Osteocyte (in vitro differentiated cells): ENCODE results near the gene BET1. TPM values are rescaled to one million over a fixed set of nuclear protein-coding genes. Genes with fewer than 3 reads are reported as not detected.

Experiments
- DNase-seq: peaks from one replicate; pipeline ENCODE4 v3.0.0; 2021; ENCODE audit warnings: mixed read lengths; ENCODE audit not compliant: unreplicated experiment; ENCODE audit errors: extremely low spot score
- H3K27ac Mint-ChIP-seq: one replicate; pipeline ENCODE4 v1.8.0; 2021; ENCODE audit warnings: mild to moderate bottlenecking, mixed read lengths; ENCODE audit not compliant: unreplicated experiment
- H3K27me3 Mint-ChIP-seq: one replicate; pipeline ENCODE4 v1.8.0; 2021; ENCODE audit warnings: mixed read lengths; ENCODE audit not compliant: unreplicated experiment
- H3K36me3 Mint-ChIP-seq: one replicate; pipeline ENCODE4 v1.8.0; 2021; ENCODE audit warnings: mixed read lengths; ENCODE audit not compliant: unreplicated experiment
- H3K4me1 Mint-ChIP-seq: one replicate; pipeline ENCODE4 v1.8.0; 2021; ENCODE audit warnings: mixed read lengths; ENCODE audit not compliant: unreplicated experiment
- H3K4me3 Mint-ChIP-seq: one replicate; pipeline ENCODE4 v1.8.0; 2021; ENCODE audit warnings: mild to moderate bottlenecking, moderate library complexity, mixed read lengths; ENCODE audit not compliant: unreplicated experiment
- H3K9me3 Mint-ChIP-seq: one replicate; pipeline ENCODE4 v1.8.0; 2021; ENCODE audit warnings: mixed read lengths; ENCODE audit not compliant: unreplicated experiment
- CTCF ChIP-seq: fragments of 200-600 bp; sonication (generic); IDR thresholded peaks from 2 replicates; pipeline ENCODE4 v1.5.0; 2021; ENCODE audit warnings: antibody characterized with exemption, mild to moderate bottlenecking, moderate library complexity
- total RNA-seq: library from RNA; stranded (reverse); gene quantifications from 2 replicates; pipeline ENCODE4 v1.2.1, GENCODE V29; 2021

The BET1 gene
- total RNA-seq, 1 donor from 2014 or later: 29.3 TPM

DNA sequence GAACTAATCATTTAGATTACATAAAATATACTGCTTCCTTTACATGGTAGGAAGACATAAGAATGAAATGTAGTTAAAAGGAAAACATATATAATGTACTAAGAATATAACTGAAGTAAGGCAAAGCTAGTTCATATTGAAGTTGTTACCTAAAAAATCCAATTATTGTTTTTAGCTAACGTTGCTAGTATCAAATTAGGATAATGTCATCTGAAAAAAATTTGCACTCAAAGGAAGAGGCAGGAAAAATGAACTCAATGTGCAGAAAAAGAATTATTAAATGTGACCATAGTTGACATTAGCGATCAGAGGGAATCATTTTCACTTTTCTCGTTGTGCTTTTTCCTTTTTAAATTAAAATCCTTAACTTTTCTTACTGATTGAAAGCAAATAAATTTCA is 1.6 kb upstream of the BET1 start:
- H3K9me3 Mint-ChIP-seq: no peaks in the 10 kb centered on the region
- H3K27ac Mint-ChIP-seq: no peak overlapping the region
- no peaks in the 10 kb centered on the region for H3K36me3 Mint-ChIP-seq
- H3K4me3 Mint-ChIP-seq: no peak overlapping the region
- H3K4me1 Mint-ChIP-seq: peaks cover 30% of the 10 kb centered on the region
- H3K27me3 Mint-ChIP-seq: peaks cover 14% of the 10 kb centered on the region
- no peak for TF ChIP-seq CTCF
- DNase-seq: no peak

DNA sequence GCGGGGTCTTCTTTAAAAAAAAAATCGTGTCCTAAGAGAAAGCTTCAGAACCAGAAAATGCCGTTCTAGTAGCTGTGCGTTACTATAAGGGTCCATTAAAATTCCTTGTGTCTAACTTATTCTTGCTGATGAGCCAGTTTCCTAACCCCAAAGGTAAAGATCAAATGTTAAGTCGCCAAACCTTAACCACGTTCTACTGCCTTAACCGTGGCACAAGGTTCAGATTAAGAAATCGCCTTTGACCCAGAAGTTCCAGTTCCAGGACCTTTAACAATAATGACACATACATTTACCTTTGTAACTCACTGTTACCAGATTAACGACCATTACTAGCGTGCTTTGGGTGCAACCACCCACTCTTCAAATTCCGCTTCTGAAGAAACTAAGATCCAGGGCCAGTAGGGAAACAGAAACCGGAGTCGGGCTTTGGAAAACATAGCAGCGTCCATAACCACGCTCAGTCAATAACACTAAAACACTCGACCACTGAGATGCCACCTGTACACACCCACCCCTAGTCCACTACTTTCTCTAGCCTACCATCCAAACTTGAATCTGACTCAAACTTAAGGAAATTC is 620 bp downstream of the BET1 start:
- Mint-ChIP-seq H3K9me3 (no peaks in the 10 kb centered on the region), H3K27me3 (peaks cover 14% of the 10 kb centered on the region), H3K36me3 (peaks cover 12% of the 10 kb centered on the region), H3K27ac (peak overlapping the region; percentile 99), H3K4me1 (peaks cover 40% of the 10 kb centered on the region), H3K4me3 (peak overlapping the region; percentile 98)
- TF ChIP-seq CTCF: no peak
- DNase-seq: no peak

DNA sequence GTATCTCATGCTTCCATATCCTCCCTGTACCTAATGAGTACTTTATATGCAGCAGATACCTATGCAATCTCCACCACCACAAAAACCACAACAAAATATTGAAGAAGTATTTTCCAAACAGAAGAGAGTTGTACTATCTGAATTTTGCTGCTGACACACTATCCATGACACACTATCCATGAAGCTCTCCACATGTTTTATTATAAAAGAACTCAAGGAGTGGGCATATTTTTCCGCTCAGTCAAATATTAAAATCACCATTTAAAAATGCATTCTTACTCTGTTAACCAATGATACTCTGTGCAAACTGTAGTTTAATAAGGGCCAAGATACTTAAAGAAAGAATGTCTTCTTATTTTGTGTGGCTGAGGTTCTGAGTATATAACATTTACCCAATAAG is 2.8 kb downstream of the BET1 start:
- Mint-ChIP-seq H3K4me3 (no peak overlapping the region), H3K9me3 (no peaks in the 10 kb centered on the region), H3K27me3 (peaks cover 4% of the 10 kb centered on the region), H3K4me1 (peaks cover 43% of the 10 kb centered on the region), H3K36me3 (peaks cover 25% of the 10 kb centered on the region), H3K27ac (no peak overlapping the region)
- DNase-seq: no peak
- no peak for TF ChIP-seq CTCF

DNA sequence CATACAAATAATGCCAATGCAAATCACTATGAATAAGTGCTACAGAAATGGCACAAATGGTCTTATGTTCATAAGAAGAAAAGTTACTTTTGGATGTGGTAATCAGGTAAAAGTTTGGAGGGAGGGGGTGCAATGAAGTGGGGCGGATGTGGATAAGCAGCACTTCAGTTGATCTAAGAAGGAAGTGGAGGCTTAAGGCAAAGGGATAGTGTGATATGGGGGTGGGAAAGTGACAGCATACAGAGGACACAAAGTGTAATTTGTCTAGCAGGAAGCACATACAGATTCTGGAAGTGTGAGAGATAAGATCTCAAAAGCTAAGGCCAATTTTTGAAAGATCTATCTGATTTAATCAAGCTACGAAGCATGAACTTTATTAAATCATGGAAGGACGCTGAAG is 6.3 kb downstream of the BET1 start:
- no peaks in the 10 kb centered on the region for H3K27me3 Mint-ChIP-seq
- H3K4me3 Mint-ChIP-seq: no peak overlapping the region
- H3K4me1 Mint-ChIP-seq: peaks cover 32% of the 10 kb centered on the region
- no peak for DNase-seq
- TF ChIP-seq CTCF: no peak
- H3K36me3 Mint-ChIP-seq: peaks cover 50% of the 10 kb centered on the region
- H3K27ac Mint-ChIP-seq: no peak overlapping the region
- no peaks in the 10 kb centered on the region for H3K9me3 Mint-ChIP-seq

DNA sequence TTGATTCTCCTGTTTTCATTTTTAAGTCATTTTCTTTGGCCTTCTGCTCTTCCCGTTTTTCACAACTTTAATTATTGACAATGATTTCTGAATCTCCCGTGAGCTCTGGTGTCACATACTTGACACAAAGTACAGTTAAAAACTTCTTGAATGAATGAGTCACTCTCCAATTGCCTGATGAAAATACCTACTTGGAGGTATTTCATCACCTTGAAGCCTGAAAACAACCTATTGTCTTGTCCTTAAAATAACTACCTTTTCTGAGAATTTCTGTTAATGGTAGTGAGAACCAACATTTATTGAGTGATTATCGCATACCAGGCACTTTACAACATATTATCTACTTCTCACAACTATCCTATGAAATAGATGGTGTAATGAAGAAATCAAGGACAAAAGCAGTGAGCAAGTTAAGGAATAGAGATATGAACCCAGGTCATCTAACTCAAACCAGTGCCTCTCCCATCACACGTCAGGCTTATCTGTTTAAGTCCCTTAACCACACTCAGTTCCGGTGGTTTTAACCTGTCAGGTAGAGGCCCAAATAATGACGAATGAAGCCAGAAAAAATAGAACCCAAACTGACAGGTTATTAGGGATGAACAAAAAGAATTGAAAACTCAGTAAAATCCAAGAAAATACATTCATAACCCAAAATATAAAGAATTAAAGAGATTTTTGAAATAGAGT is 11.6 kb downstream of the BET1 start:
- no peaks in the 10 kb centered on the region for H3K9me3 Mint-ChIP-seq
- H3K27ac Mint-ChIP-seq: no peak overlapping the region
- peaks cover 39% of the 10 kb centered on the region for H3K36me3 Mint-ChIP-seq
- H3K4me3 Mint-ChIP-seq: no peak overlapping the region
- no peaks in the 10 kb centered on the region for H3K4me1 Mint-ChIP-seq
- no peak for DNase-seq
- H3K27me3 Mint-ChIP-seq: no peaks in the 10 kb centered on the region
- TF ChIP-seq CTCF: no peak
